PC-3 (cell line): ENCODE data around the gene SAE1. TPM values are rescaled to one million over a fixed set of nuclear protein-coding genes. Genes with fewer than 3 reads are reported as not detected.

Experiments used
- ATAC-seq: fragments of 200-7000 bp; cut with Tn5 transposase; 2 replicates; pipeline ENCODE4 v1.9.1; 2020; ENCODE audit warnings: mild to moderate bottlenecking, moderate library complexity
- BruUV-seq: library from RNA; stranded (reverse); fragments of 400-500 nt; replicated peaks from 2 replicates; lab custom pipeline; 2021; lab: Mats Ljungman, UMichigan
- CTCF ChIA-PET: fragments of 300-600 bp; sonication (Branson Sonifier 250); formaldehyde crosslinking; loops from one replicate; lab custom pipeline; 2022; ENCODE audit warnings: antibody characterized with exemption; lab: Charles Lee
- POLR2A ChIA-PET: fragments of 300-600 bp; sonication (Branson Sonifier 250); formaldehyde crosslinking; loops from one replicate; lab custom pipeline; 2022; ENCODE audit warnings: antibody characterized with exemption; ENCODE audit not compliant: unreplicated experiment; lab: Charles Lee
- DNase-seq: peaks from one replicate; pipeline ENCODE4 v3.0.0-alpha.2; 2015
- H2AFZ ChIP-seq: fragments of 300-600 bp; sonication (generic); 2 replicates; pipeline ENCODE4 v1.6.0; 2016; ENCODE audit warnings: antibody characterized with exemption, low read length
- H3F3A ChIP-seq: fragments of 300-600 bp; sonication (generic); one replicate; pipeline ENCODE4 v1.6.0; 2017; ENCODE audit warnings: antibody characterized with exemption, low read length, control low read depth, mild to moderate bottlenecking; ENCODE audit not compliant: unreplicated experiment
- H3K27ac ChIP-seq: fragments of 300-600 bp; sonication (generic); 2 replicates; pipeline ENCODE4 v1.5.1; 2016; ENCODE audit warnings: mild to moderate bottlenecking, low read length
- H3K27me3 ChIP-seq: fragments of 300-600 bp; sonication (generic); 2 replicates; pipeline ENCODE4 v1.6.1; 2016; ENCODE audit warnings: low read length, mixed read lengths
- H3K36me3 ChIP-seq: fragments of 300-600 bp; sonication (generic); 2 replicates; pipeline ENCODE4 v1.6.1; 2016; ENCODE audit warnings: low read depth, mixed run types, low read length, mixed read lengths
- H3K4me1 ChIP-seq: fragments of 300-600 bp; sonication (generic); 2 replicates; pipeline ENCODE4 v1.5.1; 2016; ENCODE audit warnings: low read length; ENCODE audit not compliant: insufficient read depth
- H3K4me2 ChIP-seq: fragments of 300-600 bp; sonication (generic); 2 replicates; pipeline ENCODE4 v1.6.0; 2016; ENCODE audit warnings: low read length
- H3K4me3 ChIP-seq: fragments of 300-600 bp; sonication (generic); 2 replicates; pipeline ENCODE4 v1.5.1; 2016; ENCODE audit warnings: mild to moderate bottlenecking, low read length, mixed read lengths
- H3K79me2 ChIP-seq: fragments of 300-600 bp; sonication (generic); 2 replicates; pipeline ENCODE4 v1.6.1; 2017; ENCODE audit warnings: low read length, mixed read lengths
- H3K9ac ChIP-seq: fragments of 300-600 bp; sonication (generic); 2 replicates; pipeline ENCODE4 v1.6.0; 2016; ENCODE audit warnings: mild to moderate bottlenecking, low read length
- H3K9me2 ChIP-seq: fragments of 300-600 bp; sonication (generic); replicated peaks from 2 replicates; pipeline ENCODE4 v1.6.1; 2016; ENCODE audit warnings: mixed run types, low read length, mixed read lengths
- H3K9me3 ChIP-seq: fragments of 300-600 bp; sonication (generic); 2 replicates; pipeline ENCODE4 v1.6.1; 2016; ENCODE audit warnings: low read length, mixed read lengths
- H4K20me1 ChIP-seq: fragments of 300-600 bp; sonication (generic); 2 replicates; pipeline ENCODE4 v1.6.1; 2016; ENCODE audit warnings: low read length, mixed read lengths
- EZH2 ChIP-seq: fragments of 300-600 bp; sonication (generic); IDR thresholded peaks from one replicate; pipeline ENCODE4 v1.6.1; 2017; ENCODE audit warnings: antibody characterized with exemption, mild to moderate bottlenecking, low read length; ENCODE audit not compliant: unreplicated experiment
- EZH2phosphoT487 ChIP-seq: fragments of 300-600 bp; sonication (generic); IDR thresholded peaks from 2 replicates; pipeline ENCODE4 v1.6.1; 2018; ENCODE audit warnings: mild to moderate bottlenecking, antibody characterized with exemption, low read length, borderline replicate concordance
- intact Hi-C: fragments of 100-400 bp; cut with micrococcal nuclease; formaldehyde crosslinking; loops from 2 replicates; pipeline ENCODE4 v1.9.0; 2023
- total RNA-seq: library from RNA; depleted of rRNA; stranded (reverse); fragments of >200 nt; gene quantifications from 2 replicates; pipeline ENCODE4 v1.2.3, GENCODE V29; 2014
- TF ChIP-seq, protein P1 (sequence below): fragments of 300-600 bp; sonication (generic); conservative IDR thresholded peaks from 2 replicates; pipeline ENCODE4 v1.5.1; 2017; ENCODE audit warnings: antibody characterized with exemption, low read depth, mild to moderate bottlenecking, low read length

The SAE1 gene
- total RNA-seq, 1 experiment from 2014 or later: 99.7 TPM

DNA sequence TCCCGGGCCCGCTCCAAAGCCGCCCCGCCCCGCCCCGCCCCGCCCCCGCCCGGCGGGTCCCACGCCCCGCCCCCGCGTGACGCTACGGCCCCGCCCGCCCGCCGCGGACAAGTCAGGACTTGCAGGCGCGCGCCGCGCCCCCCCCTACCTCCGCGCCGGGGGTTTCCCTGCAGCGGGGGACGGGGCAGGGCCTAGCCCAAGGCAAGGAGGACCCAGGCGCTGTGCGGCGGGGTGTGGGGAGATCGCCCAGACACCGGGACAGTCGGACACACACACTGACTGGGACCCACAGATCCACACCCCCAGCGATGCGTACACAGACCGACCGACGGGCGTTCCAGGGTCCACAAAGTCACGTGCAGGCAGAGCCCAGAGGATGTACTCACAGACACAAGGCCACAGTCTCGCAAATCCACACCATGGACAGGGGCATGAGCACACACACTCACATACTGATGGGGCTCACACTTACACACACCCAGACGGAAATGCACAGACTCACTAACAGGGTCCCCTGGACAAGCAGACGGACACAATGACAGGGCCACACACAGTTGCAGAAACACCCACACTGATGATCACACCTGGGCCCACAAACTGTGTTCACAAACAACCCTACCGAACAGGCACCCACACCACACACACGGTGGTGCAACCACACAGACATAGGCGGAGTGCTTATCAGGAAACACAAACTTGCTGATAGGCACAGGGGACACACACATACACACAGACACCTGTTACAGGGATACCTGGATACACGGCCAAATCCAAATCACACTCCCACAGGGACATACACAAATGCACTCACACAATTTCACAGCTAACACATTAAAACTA is 100.8 kb downstream of the SAE1 start:
- peak; percentile 52 for DNase-seq

DNA sequence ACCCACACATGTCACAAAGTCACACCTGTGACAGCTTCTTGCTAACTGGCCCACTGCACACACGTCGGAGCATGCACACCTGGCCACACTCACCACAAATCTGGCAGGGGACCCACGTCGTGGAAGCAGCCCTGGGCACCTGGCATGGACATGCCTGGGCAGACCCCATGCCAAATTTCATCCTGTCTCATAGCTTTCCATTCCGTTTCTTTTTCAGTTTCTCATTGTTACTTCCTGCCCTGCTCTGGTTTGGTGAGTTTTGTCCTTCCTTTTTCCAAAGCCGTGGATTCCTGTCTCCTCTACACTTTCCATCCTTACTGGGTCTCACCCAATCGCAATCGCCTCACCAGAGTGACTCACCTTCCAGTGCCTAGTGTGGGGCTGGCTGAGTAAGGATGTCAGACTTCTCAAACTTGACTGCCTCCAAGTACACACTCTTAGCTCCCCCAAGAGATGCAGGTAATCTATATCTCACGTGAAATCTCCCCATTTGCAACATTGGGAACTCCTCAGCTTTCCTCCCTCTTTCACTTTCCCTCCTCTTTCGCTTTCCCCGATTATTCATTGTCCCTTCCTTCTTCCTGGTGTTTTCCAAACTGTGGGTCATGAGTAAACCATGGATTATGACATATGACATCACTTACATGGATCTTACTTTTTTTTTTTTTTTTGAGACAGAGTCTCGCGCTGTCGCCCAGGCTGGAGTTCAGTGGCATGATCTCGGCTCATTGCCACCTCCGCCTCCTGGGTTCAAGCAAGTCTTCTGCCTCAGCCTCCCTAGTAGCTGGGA is 102.0 kb downstream of the SAE1 start:
- peak overlapping the region; percentile 64 for H3K4me2 ChIP-seq
- ATAC-seq: no peak
- no peaks in the 10 kb centered on the region for H3K9me2 ChIP-seq
- BruUV-seq: no TSS peak
- no peaks in the 10 kb centered on the region for H3K27me3 ChIP-seq
- intact Hi-C loops: no loop called here
- no peaks in the 10 kb centered on the region for H4K20me1 ChIP-seq
- H3K4me3 ChIP-seq: peak overlapping the region; percentile 36
- POLR2A ChIA-PET: interaction anchor here (0.6 kb wide), 2 partner anchors 11 to 1784 kb away, joined by 3 read pairs; no protein-coding TSS in a partner anchor
- H3K4me1 ChIP-seq: peaks cover 23% of the 10 kb centered on the region
- TF ChIP-seq, protein P1, sequence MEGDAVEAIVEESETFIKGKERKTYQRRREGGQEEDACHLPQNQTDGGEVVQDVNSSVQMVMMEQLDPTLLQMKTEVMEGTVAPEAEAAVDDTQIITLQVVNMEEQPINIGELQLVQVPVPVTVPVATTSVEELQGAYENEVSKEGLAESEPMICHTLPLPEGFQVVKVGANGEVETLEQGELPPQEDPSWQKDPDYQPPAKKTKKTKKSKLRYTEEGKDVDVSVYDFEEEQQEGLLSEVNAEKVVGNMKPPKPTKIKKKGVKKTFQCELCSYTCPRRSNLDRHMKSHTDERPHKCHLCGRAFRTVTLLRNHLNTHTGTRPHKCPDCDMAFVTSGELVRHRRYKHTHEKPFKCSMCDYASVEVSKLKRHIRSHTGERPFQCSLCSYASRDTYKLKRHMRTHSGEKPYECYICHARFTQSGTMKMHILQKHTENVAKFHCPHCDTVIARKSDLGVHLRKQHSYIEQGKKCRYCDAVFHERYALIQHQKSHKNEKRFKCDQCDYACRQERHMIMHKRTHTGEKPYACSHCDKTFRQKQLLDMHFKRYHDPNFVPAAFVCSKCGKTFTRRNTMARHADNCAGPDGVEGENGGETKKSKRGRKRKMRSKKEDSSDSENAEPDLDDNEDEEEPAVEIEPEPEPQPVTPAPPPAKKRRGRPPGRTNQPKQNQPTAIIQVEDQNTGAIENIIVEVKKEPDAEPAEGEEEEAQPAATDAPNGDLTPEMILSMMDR: no peak
- no peak for TF ChIP-seq EZH2
- no peak for TF ChIP-seq EZH2phosphoT487
- H3K27ac ChIP-seq: peak overlapping the region; percentile 4; the same call in 1 of the 2 replicates
- H3K9me3 ChIP-seq: no peaks in the 10 kb centered on the region
- H2AFZ ChIP-seq: peak overlapping the region; percentile 40; the same call in 1 of the 2 replicates
- no peak overlapping the region for H3K9ac ChIP-seq
- CTCF ChIA-PET: interaction anchor here (0.6 kb wide), 1 partner anchor 8 kb away, joined by 3 read pairs; no protein-coding TSS in a partner anchor
- H3F3A ChIP-seq: no peaks in the 10 kb centered on the region
- H3K36me3 ChIP-seq: no peaks in the 10 kb centered on the region
- no peaks in the 10 kb centered on the region for H3K79me2 ChIP-seq
- DNase-seq: peak; percentile 45

More for the DNA sequence above, 100.8 kb downstream of the SAE1 start:
- ATAC-seq: peak; percentile 27
- Histone ChIP-seq H3K4me1 (peaks cover 34% of the 10 kb centered on the region), H3K36me3 (no peaks in the 10 kb centered on the region), H3F3A (no peaks in the 10 kb centered on the region), H3K4me3 (peak overlapping the region; percentile 65), H3K27me3 (no peaks in the 10 kb centered on the region), H3K27ac (no peak overlapping the region), H4K20me1 (no peaks in the 10 kb centered on the region), H3K9me3 (no peaks in the 10 kb centered on the region), H2AFZ (peak overlapping the region; percentile 66), H3K9me2 (no peaks in the 10 kb centered on the region), H3K9ac (no peak overlapping the region), H3K4me2 (peak overlapping the region; percentile 97), H3K79me2 (no peaks in the 10 kb centered on the region)
- TF ChIP-seq, protein P1: no peak
- no peak for TF ChIP-seq EZH2phosphoT487
- ChIA-PET POLR2A (no interaction called here), CTCF (interaction anchor here (0.6 kb wide), 1 partner anchor 9 kb away, joined by 3 read pairs; no protein-coding TSS in a partner anchor)
- no TSS peak for BruUV-seq
- intact Hi-C loops: no loop called here
